ENCODE results near the gene SELENOT.

The SELENOT gene

DNA sequence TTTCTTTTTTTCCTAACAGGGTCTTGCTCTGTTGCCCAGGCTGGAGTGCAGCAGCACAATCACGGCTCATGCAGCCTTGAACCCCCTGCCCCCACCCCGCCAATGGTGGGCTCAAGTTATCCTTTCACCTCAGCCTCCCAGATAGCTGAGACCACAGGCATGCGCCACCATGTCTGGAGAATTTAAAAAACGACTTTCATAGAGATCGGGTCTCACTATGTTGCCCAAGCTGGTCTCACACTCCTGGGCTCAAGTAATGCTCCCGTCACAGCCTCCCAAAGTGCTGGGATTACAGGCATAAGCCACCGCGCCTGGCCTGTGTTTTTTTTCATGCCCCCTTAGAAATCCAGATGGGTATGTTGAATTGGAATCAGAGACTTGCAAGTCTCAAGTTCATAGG lies 60.3 kb downstream of the SELENOT start:
- DNase-seq (ENCODE audit: low read depth): no peak

DNA sequence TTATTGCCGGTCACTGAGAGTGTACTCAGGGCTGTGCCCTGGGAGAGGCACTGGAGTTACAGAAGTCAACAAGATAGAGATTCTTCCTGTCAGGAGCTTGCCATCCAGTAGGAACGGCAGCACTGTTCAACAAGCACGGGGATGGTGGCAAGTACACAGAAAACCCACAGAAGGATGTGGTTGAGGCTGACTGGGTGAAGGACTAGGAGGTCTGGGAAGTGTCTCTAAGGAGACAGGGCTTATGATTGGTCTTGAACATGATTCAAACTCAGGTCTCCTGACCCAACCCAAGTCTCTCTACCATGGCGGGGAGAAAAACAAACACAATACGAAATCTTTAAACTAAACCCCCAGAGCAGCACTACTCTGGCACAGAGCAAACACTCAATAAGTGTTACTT lies 63.0 kb downstream of the SELENOT start:
- DNase-seq (ENCODE audit: low read depth): no peak

GRCh38 chr3:150673966-150674365 lies 70.8 kb downstream of the SELENOT start:
- DNase-seq (ENCODE audit: low read depth): no peak

- no peak for DNase-seq (ENCODE audit: low read depth)
Observed at GRCh38 chr3:150675587-150675986, 72.5 kb downstream of the SELENOT start.

All from stimulated activated CD8-positive, alpha-beta memory T cell treated with anti-CD3 and anti-CD28 coated beads, Interleukin-15, amount 100 ng/mL, for 1 hour (primary cell).